ENCODE measurements around the gene OTOS.

OTOS gene

GRCh38 chr2:240133401-240133800 lies 7.1 kb downstream of the OTOS start:
- DNase-seq (ENCODE audit: low read depth), result no peak
- no peak overlapping the region for H3K4me3 ChIP-seq (ENCODE audit: low read length)
- TF ChIP-seq, protein P1, sequence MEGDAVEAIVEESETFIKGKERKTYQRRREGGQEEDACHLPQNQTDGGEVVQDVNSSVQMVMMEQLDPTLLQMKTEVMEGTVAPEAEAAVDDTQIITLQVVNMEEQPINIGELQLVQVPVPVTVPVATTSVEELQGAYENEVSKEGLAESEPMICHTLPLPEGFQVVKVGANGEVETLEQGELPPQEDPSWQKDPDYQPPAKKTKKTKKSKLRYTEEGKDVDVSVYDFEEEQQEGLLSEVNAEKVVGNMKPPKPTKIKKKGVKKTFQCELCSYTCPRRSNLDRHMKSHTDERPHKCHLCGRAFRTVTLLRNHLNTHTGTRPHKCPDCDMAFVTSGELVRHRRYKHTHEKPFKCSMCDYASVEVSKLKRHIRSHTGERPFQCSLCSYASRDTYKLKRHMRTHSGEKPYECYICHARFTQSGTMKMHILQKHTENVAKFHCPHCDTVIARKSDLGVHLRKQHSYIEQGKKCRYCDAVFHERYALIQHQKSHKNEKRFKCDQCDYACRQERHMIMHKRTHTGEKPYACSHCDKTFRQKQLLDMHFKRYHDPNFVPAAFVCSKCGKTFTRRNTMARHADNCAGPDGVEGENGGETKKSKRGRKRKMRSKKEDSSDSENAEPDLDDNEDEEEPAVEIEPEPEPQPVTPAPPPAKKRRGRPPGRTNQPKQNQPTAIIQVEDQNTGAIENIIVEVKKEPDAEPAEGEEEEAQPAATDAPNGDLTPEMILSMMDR (conservative IDR thresholded peaks at IDR 0.05; ENCODE audit: low read depth, low read length), result no peak

- TF ChIP-seq, protein P1 (conservative IDR thresholded peaks at IDR 0.05; ENCODE audit: low read depth, low read length), result no peak
- no peak for DNase-seq (ENCODE audit: low read depth)
- no peak overlapping the region for H3K4me3 ChIP-seq (ENCODE audit: low read length)
These were observed 7.8 kb downstream of the OTOS start for GRCh38 chr2:240132651-240132980.

DNA sequence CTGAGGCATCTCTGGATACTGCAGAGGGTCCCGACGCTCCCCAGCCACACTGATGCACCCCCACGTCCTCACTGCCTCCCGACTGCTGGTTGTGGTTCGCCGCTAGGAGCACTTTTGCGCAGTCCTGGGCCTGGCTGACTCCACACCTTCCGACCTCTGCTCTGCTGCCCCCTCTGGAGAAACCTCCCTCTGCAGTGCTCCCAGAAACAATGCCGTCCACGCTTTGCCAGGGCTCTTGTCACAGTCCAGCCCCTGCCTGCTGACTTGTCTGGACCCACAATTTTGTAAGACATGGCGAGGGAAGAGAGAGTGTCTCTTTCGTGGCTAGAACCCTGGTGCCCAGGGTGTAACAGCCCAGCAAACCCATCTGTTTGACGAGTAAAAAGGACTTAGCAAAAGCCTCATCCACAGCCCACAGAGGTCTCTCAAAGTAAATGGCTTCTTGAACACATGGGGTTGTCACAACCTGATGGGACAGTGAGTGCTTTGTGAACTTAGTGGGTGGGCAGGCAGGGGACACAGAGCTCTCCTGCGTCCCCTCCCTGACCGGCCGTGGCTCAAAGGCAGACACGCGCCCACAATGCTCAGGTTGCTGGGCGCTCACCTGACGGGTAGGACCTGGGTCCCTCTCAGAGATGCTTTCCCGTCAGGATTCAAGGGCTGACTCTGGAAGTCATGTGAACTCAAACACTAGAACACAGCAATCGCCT lies 8.4 kb downstream of the OTOS start:
- DNase-seq (ENCODE audit: low read depth), result no peak
- H3K4me3 ChIP-seq (ENCODE audit: low read length), result no peak overlapping the region
- TF ChIP-seq, protein P1 (conservative IDR thresholded peaks at IDR 0.05; ENCODE audit: low read depth, low read length), result peak; percentile 25

- no peak for DNase-seq (ENCODE audit: low read depth)
- no peak overlapping the region for H3K4me3 ChIP-seq (ENCODE audit: low read length)
- TF ChIP-seq, protein P1 (conservative IDR thresholded peaks at IDR 0.05; ENCODE audit: low read depth, low read length), result no peak
These were observed 9.2 kb downstream of the OTOS start for GRCh38 chr2:240131296-240131695.

GRCh38 chr2:240130393-240131195 lies 9.9 kb downstream of the OTOS start:
- H3K4me3 ChIP-seq (ENCODE audit: low read length), result no peak overlapping the region
- no peak for DNase-seq (ENCODE audit: low read depth)
- TF ChIP-seq, protein P1 (conservative IDR thresholded peaks at IDR 0.05; ENCODE audit: low read depth, low read length), result no peak

DNA sequence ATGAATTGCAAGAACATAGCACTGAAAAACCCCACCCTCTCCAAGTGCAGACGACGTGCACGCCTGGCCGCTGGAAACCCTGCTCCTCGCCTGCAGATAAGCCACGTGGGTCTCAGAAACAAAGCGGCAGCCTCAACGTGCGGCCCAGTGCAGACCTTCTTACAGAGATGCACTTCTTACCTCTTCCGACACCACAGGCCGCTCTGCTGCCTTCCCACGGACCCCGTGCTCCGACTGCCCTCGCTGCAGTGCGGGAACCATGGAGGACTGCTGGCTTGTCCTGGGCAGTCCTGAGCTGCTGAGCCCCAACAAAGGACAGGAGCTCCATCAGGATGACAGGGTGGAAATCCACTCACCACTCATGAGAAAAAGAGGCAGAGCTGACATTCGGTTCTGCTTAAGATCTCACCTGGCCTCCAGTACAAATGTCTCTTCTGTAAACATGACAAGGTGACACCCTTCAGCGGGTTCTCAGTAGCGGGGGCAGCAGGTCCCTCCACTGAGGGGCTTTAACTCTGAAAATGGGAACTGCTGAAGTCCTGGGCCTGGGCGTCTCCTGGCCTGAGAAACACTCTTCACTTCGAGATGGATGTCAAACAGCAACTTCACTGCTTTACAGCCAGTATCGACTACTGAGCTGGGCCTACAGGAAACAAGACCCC lies 10.6 kb downstream of the OTOS start:
- H3K4me3 ChIP-seq (ENCODE audit: low read length), result no peak overlapping the region
- no peak for DNase-seq (ENCODE audit: low read depth)
- TF ChIP-seq, protein P1 (conservative IDR thresholded peaks at IDR 0.05; ENCODE audit: low read depth, low read length), result no peak
